ENCODE data around the gene TAS2R4. TPM values are rescaled to one million over a fixed set of nuclear protein-coding genes. Genes with fewer than 3 reads are reported as not detected.

The TAS2R4 gene
- total RNA-seq, 1 experiment from 2014 or later: 0.57 TPM

Other genes with a start within 250 kb of the TAS2R4 start
- 32.6 TPM for gene AGK, start 225.3 kb upstream of the TAS2R4 start, total RNA-seq (2021; ENCODE audit: unreplicated experiment)
- 10.4 TPM for gene DENND11, start 74.5 kb upstream of the TAS2R4 start, total RNA-seq (2021; ENCODE audit: unreplicated experiment)
- gene WEE2, start 68.3 kb upstream of the TAS2R4 start, total RNA-seq (2021; ENCODE audit: unreplicated experiment): not detected
- 174 TPM for gene SSBP1, start 38.3 kb upstream of the TAS2R4 start, total RNA-seq (2021; ENCODE audit: unreplicated experiment)
- gene TAS2R3, start 12.6 kb upstream of the TAS2R4 start, total RNA-seq (2021; ENCODE audit: unreplicated experiment): 0.49 TPM
- gene TAS2R5, start 13.5 kb downstream of the TAS2R4 start, total RNA-seq (2021; ENCODE audit: unreplicated experiment): 0.77 TPM
- gene PRSS37, start 64.8 kb downstream of the TAS2R4 start, total RNA-seq (2021; ENCODE audit: unreplicated experiment): not detected
- not detected for gene OR9A4, start 139.7 kb downstream of the TAS2R4 start, total RNA-seq (2021; ENCODE audit: unreplicated experiment)
- not detected for gene CLEC5A, start 170.3 kb downstream of the TAS2R4 start, total RNA-seq (2021; ENCODE audit: unreplicated experiment)
- gene TAS2R38, start 197.1 kb downstream of the TAS2R4 start, total RNA-seq (2021; ENCODE audit: unreplicated experiment): not detected
- 0.03 TPM for gene MGAM, start 219.2 kb downstream of the TAS2R4 start, total RNA-seq (2021; ENCODE audit: unreplicated experiment)

Measured in Panc1 (cell line).